Gastroesophageal sphincter (tissue), 4 donors: ENCODE data around the gene ATF4. TPM values are rescaled to one million over a fixed set of nuclear protein-coding genes. Genes with fewer than 3 reads are reported as not detected.

Experiments
- ATAC-seq: fragments of 150-250 bp; one replicate; pipeline ENCODE4 v1.9.1; 2016; ENCODE audit warnings: mild to moderate bottlenecking, moderate library complexity
- H3K27ac ChIP-seq, 4 donors: fragments of 200-600 bp; sonication (generic) in 3 of 4; 1 replicate in 3 of 4; 2 replicates in 1 of 4; pipeline ENCODE4 v1.5.1; 2016 to 2019
- H3K27me3 ChIP-seq: fragments of 200-600 bp; sonication (generic); one replicate; pipeline ENCODE4 v1.5.1; 2019
- H3K36me3 ChIP-seq, 2 donors: fragments of 200-600 bp; sonication (generic); one replicate each; pipeline ENCODE4 v1.5.1; 2019; ENCODE audit warnings: control low read depth in 1 of 2
- H3K4me1 ChIP-seq, 3 donors: fragments of 200-600 bp; sonication (generic); 1 replicate in 2 of 3; 2 replicates in 1 of 3; pipeline ENCODE4 v1.5.1; 2016 to 2019; ENCODE audit warnings: control low read depth in 2 of 3
- H3K4me3 ChIP-seq, 2 donors: fragments of 200-600 bp; sonication (generic); one replicate each; pipeline ENCODE4 v1.5.1; 2019; ENCODE audit warnings: mild to moderate bottlenecking in 1 of 2, moderate library complexity in 1 of 2
- H3K9me3 ChIP-seq, 3 donors: fragments of 200-600 bp; sonication (generic); one replicate each; pipeline ENCODE4 v1.5.1; 2017 to 2019; ENCODE audit warnings: control low read depth in 2 of 3
- CTCF ChIP-seq, 4 experiments: fragments of 200-600 bp in 2 of 4; fragments of 450-650 bp in 2 of 4; sonication (generic) in 1 of 4; IDR thresholded peaks; one replicate each; pipeline ENCODE4 v1.5.1; 2017 to 2019; ENCODE audit warnings: antibody characterized with exemption in 4 of 4, mild to moderate bottlenecking in 2 of 4, moderate library complexity in 2 of 4
- EP300 ChIP-seq: sonication (generic); formaldehyde crosslinking; IDR thresholded peaks from one replicate; pipeline ENCODE4 v1.6.1; 2017; ENCODE audit warnings: antibody characterized with exemption, mild to moderate bottlenecking
- POLR2A ChIP-seq, 2 donors: fragments of 450-650 bp; IDR thresholded peaks; one replicate each; pipeline ENCODE4 v1.6.1; 2017; ENCODE audit warnings: antibody characterized with exemption in 2 of 2, mild to moderate bottlenecking in 2 of 2, moderate library complexity in 1 of 2
- POLR2AphosphoS5 ChIP-seq: sonication (generic); formaldehyde crosslinking; IDR thresholded peaks from one replicate; pipeline ENCODE4 v1.6.1; 2017; ENCODE audit warnings: antibody characterized with exemption
- WGBS, 2 donors: methylation state at CpG; one replicate each; pipeline ENCODE4 v1.1.5; 2018; ENCODE audit warnings: low coverage in 1 of 2; 5-methylcytosine and 5-hydroxymethylcytosine counted together
- total RNA-seq, 4 donors: library from RNA; depleted of rRNA; stranded (reverse); fragments of >200 nt; gene quantifications; one replicate each; pipeline ENCODE4 v1.1.0, GENCODE V29; 2016

ATF4 gene
- total RNA-seq, 4 donors from 2014 or later: 450 to 718 (median 563) TPM

GRCh38 chr22:39510529-39511149 lies 9.7 kb upstream of the ATF4 start:
- no peaks in the 10 kb centered on the region for H3K27me3 ChIP-seq
- no peak for ATAC-seq
- peaks cover 0 to 100% of the 10 kb centered on the region in 2 donors for H3K36me3 ChIP-seq
- H3K4me3 ChIP-seq: no peak overlapping the region
- TF ChIP-seq EP300: no peak
- TF ChIP-seq POLR2A (IDR thresholded peaks at IDR 0.05): no peak
- no peak for TF ChIP-seq CTCF (IDR thresholded peaks at IDR 0.05)
- no peak for TF ChIP-seq POLR2AphosphoS5
- 100% methylated on average over 1 to 2 of the region's 4 CpGs for WGBS, 2 donors
- no peak overlapping the region for H3K27ac ChIP-seq
- H3K9me3 ChIP-seq: no peaks in the 10 kb centered on the region
- peaks cover 0 to 29% (median 0%) of the 10 kb centered on the region in 3 donors for H3K4me1 ChIP-seq

- Histone ChIP-seq H3K36me3 (peaks cover 0 to 100% of the 10 kb centered on the region in 2 donors), H3K27me3 (no peaks in the 10 kb centered on the region), H3K27ac (no peak overlapping the region), H3K4me3 (no peak overlapping the region), H3K9me3 (no peaks in the 10 kb centered on the region), H3K4me1 (peaks cover 0 to 23% (median 0%) of the 10 kb centered on the region in 3 donors)
- WGBS, 2 donors: 81 to 86% methylated on average over 4 to 6 of the region's 13 CpGs
- no peak for TF ChIP-seq EP300
- TF ChIP-seq POLR2A (IDR thresholded peaks at IDR 0.05): no peak
- TF ChIP-seq CTCF (IDR thresholded peaks at IDR 0.05): no peak
- TF ChIP-seq POLR2AphosphoS5: no peak
- ATAC-seq: no peak
Observed at GRCh38 chr22:39511226-39511625, 9.1 kb upstream of the ATF4 start.

- peaks cover 0 to 100% of the 10 kb centered on the region in 2 donors for H3K36me3 ChIP-seq
- ATAC-seq: no peak
- WGBS, 2 donors: no CpG with 5 or more reads among the region's 10 CpGs
Observed at GRCh38 chr22:39512026-39512425, 8.3 kb upstream of the ATF4 start.

GRCh38 chr22:39513791-39514190 lies 6.6 kb upstream of the ATF4 start:
- TF ChIP-seq POLR2AphosphoS5 (no peak), CTCF (IDR thresholded peaks at IDR 0.05) (no peak), POLR2A (IDR thresholded peaks at IDR 0.05) (no peak), EP300 (no peak)
- peaks cover 1 to 29% (median 2%) of the 10 kb centered on the region in 3 donors for H3K4me1 ChIP-seq
- H3K36me3 ChIP-seq: peaks cover 0 to 88% of the 10 kb centered on the region in 2 donors
- no peak overlapping the region for H3K4me3 ChIP-seq
- WGBS, 2 donors: no CpG with 5 or more reads among the region's 18 CpGs
- no peaks in the 10 kb centered on the region for H3K9me3 ChIP-seq
- H3K27me3 ChIP-seq: no peaks in the 10 kb centered on the region
- no peak for ATAC-seq
- peak overlapping the region in 1 of 4 donors; percentile 11 for H3K27ac ChIP-seq

More at GRCh38 chr22:39512026-39512425, 8.3 kb upstream of the ATF4 start:
- no peak overlapping the region for H3K4me3 ChIP-seq
- H3K27me3 ChIP-seq: no peaks in the 10 kb centered on the region
- no peak for TF ChIP-seq EP300
- no peak for TF ChIP-seq CTCF (IDR thresholded peaks at IDR 0.05)
- H3K27ac ChIP-seq: no peak overlapping the region
- no peaks in the 10 kb centered on the region for H3K9me3 ChIP-seq
- peaks cover 0 to 18% (median 0%) of the 10 kb centered on the region in 3 donors for H3K4me1 ChIP-seq

GRCh38 chr22:39514373-39514973 lies 5.9 kb upstream of the ATF4 start:
- ATAC-seq: no peak
- Histone ChIP-seq H3K4me1 (peaks cover 5 to 31% (median 6%) of the 10 kb centered on the region in 3 donors), H3K9me3 (no peaks in the 10 kb centered on the region), H3K4me3 (no peak overlapping the region), H3K36me3 (peaks cover 0 to 82% of the 10 kb centered on the region in 2 donors), H3K27me3 (no peaks in the 10 kb centered on the region), H3K27ac (peak overlapping the region in 1 of 4 donors; percentile 11)
- TF ChIP-seq CTCF (IDR thresholded peaks at IDR 0.05) (peak in 3 of 4 experiments; percentile 61 to 72 (median 72)), EP300 (no peak)
- 20 to 33% methylated on average over 5 to 8 of the region's 8 CpGs for WGBS, 2 donors
